Panc1 (cell line): ENCODE data around the gene CA12. TPM values are rescaled to one million over a fixed set of nuclear protein-coding genes. Genes with fewer than 3 reads are reported as not detected.

Experiments
- ATAC-seq: fragments of 200-7000 bp; cut with Tn5 transposase; 2 replicates; pipeline ENCODE4 v1.9.1; 2020; ENCODE audit warnings: mild to moderate bottlenecking, moderate library complexity
- BruUV-seq: library from RNA; stranded (reverse); fragments of 400-500 nt; replicated peaks from 2 replicates; lab custom pipeline; 2021; lab: Mats Ljungman, UMichigan
- CTCF ChIA-PET: fragments of 300-600 bp; sonication (Branson Sonifier 250); formaldehyde crosslinking; loops from one replicate; lab custom pipeline; 2022; ENCODE audit warnings: antibody characterized with exemption; lab: Charles Lee
- POLR2A ChIA-PET: fragments of 300-600 bp; sonication (Branson Sonifier 250); formaldehyde crosslinking; loops from one replicate; lab custom pipeline; 2022; ENCODE audit warnings: antibody characterized with exemption; lab: Charles Lee
- DNase-seq: peaks from one replicate; pipeline ENCODE4 v3.0.0-alpha.2; 2010; ENCODE audit warnings: low read depth, low spot score
- H3K27ac ChIP-seq: 2 replicates; pipeline ENCODE4 v1.5.1; 2011; ENCODE audit warnings: mild to moderate bottlenecking, low read length, inconsistent platforms
- H3K27me3 ChIP-seq: fragments of 200-500 bp; sonication (Bioruptor generic); 2 replicates; pipeline ENCODE4 v1.6.0; 2014; ENCODE audit warnings: low read length, inconsistent platforms; ENCODE audit not compliant: control insufficient read depth, insufficient read depth
- H3K36me3 ChIP-seq: fragments of 200-500 bp; sonication (Bioruptor generic); 2 replicates; pipeline ENCODE4 v1.5.1; 2014; ENCODE audit warnings: inconsistent platforms, mild to moderate bottlenecking, low read length, moderate library complexity; ENCODE audit not compliant: control insufficient read depth, insufficient read depth
- H3K4me1 ChIP-seq: 2 replicates; pipeline ENCODE4 v1.5.1; 2011; ENCODE audit warnings: inconsistent platforms, mild to moderate bottlenecking, low read length, moderate library complexity; ENCODE audit not compliant: control insufficient read depth, insufficient read depth
- H3K4me3 ChIP-seq, 2 experiments: 2 replicates each; pipeline ENCODE4 v1.5.1; 2011 to 2012; ENCODE audit warnings: low read depth in 2 of 2, low read length in 2 of 2, mild to moderate bottlenecking in 2 of 2, inconsistent platforms in 1 of 2, moderate library complexity in 1 of 2
- H3K9me3 ChIP-seq: fragments of 200-500 bp; sonication (Bioruptor generic); 2 replicates; pipeline ENCODE4 v1.5.1; 2014; ENCODE audit warnings: low read depth, mild to moderate bottlenecking, inconsistent platforms, low read length, moderate library complexity; ENCODE audit not compliant: control insufficient read depth, insufficient read depth
- POLR2AphosphoS5 ChIP-seq: IDR thresholded peaks from 2 replicates; pipeline ENCODE4 v1.6.1; 2012; ENCODE audit warnings: mild to moderate bottlenecking, low read depth, low read length, moderate library complexity
- SIN3A ChIP-seq: IDR thresholded peaks from 2 replicates; pipeline ENCODE4 v1.6.1; 2012; ENCODE audit warnings: low read depth, mild to moderate bottlenecking, low read length, moderate library complexity, borderline replicate concordance; ENCODE audit not compliant: insufficient read depth
- TCF7L2 ChIP-seq: IDR thresholded peaks from 2 replicates; pipeline ENCODE4 v1.6.1; 2011; ENCODE audit warnings: mild to moderate bottlenecking, low read depth, low read length, inconsistent platforms
- in situ Hi-C: cut with HindIII; loops from 2 replicates; pipeline ENCODE4 v1.10.0; 2016; ENCODE audit warnings: low sequenced_read_pairs, low pct_unique_long_range_greater_than_20kb
- intact Hi-C: fragments of 100-400 bp; cut with micrococcal nuclease; formaldehyde crosslinking; loops from one replicate; pipeline ENCODE4 v1.10.0; 2022; ENCODE audit not compliant: unreplicated experiment
- total RNA-seq: library from RNA; stranded (reverse); gene quantifications from one replicate; pipeline ENCODE4 v1.2.1, GENCODE V29; 2021; ENCODE audit not compliant: unreplicated experiment
- TF ChIP-seq, protein P1 (sequence below): fragments of 450-650 bp; IDR thresholded peaks from 2 replicates; pipeline ENCODE4 v1.5.1; 2017; ENCODE audit warnings: mild to moderate bottlenecking
- TF ChIP-seq, protein P2 (sequence below), 2 experiments: IDR thresholded peaks; 2 replicates each; pipeline ENCODE4 v1.6.1; 2011 to 2012; ENCODE audit warnings: low read depth in 2 of 2, control low read depth in 1 of 2, low read length in 1 of 2, mild to moderate bottlenecking in 1 of 2, moderate library complexity in 1 of 2; ENCODE audit not compliant: insufficient read depth in 1 of 2

CA12 gene
- total RNA-seq, 1 experiment from 2014 or later: 0.74 TPM

DNA sequence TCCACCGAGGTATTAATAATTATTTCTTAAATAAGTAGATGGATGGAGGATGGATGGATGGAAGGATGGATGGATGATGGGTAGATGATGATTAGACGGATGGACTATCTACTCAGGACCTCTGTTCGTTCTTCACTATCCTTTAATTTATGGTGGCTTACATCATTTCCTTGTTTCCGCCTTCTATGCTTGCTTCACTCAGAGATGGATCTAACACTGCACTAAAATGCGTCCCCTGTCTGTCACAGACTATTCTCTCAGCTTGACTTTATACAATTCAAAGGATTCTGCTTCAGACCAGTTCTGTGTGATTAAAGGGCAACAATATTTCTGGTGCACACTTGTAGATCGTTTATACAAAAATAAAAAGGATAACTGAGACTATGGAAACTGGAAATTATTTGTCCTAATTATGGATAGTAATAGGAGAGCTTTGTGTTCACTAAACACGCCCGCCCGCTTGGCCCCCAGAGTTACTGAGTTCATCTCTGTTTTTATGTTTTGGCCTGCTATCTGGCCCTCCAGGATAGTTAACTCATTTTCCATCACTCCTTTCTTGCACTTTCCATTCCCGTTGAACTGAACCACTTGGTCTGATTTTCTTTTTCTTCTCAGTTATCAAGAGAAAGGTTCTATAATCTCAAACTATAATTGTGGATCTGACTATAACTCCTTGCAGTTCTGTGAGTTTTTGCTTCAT is 41.4 kb upstream of the CA12 start:
- no TSS peak for BruUV-seq
- Histone ChIP-seq H3K27me3 (no peaks in the 10 kb centered on the region), H3K36me3 (no peaks in the 10 kb centered on the region), H3K4me3 (no peak overlapping the region), H3K27ac (no peak overlapping the region), H3K9me3 (no peaks in the 10 kb centered on the region), H3K4me1 (no peaks in the 10 kb centered on the region)
- POLR2A ChIA-PET: no interaction called here
- CTCF ChIA-PET: interaction anchor here (1.0 kb wide), 1 partner anchor 15 kb away, joined by 6 read pairs; no protein-coding TSS in a partner anchor
- TF ChIP-seq, protein P1, sequence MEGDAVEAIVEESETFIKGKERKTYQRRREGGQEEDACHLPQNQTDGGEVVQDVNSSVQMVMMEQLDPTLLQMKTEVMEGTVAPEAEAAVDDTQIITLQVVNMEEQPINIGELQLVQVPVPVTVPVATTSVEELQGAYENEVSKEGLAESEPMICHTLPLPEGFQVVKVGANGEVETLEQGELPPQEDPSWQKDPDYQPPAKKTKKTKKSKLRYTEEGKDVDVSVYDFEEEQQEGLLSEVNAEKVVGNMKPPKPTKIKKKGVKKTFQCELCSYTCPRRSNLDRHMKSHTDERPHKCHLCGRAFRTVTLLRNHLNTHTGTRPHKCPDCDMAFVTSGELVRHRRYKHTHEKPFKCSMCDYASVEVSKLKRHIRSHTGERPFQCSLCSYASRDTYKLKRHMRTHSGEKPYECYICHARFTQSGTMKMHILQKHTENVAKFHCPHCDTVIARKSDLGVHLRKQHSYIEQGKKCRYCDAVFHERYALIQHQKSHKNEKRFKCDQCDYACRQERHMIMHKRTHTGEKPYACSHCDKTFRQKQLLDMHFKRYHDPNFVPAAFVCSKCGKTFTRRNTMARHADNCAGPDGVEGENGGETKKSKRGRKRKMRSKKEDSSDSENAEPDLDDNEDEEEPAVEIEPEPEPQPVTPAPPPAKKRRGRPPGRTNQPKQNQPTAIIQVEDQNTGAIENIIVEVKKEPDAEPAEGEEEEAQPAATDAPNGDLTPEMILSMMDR: no peak
- TF ChIP-seq SIN3A: no peak
- no peak for TF ChIP-seq POLR2AphosphoS5
- TF ChIP-seq TCF7L2: no peak
- TF ChIP-seq, protein P2, sequence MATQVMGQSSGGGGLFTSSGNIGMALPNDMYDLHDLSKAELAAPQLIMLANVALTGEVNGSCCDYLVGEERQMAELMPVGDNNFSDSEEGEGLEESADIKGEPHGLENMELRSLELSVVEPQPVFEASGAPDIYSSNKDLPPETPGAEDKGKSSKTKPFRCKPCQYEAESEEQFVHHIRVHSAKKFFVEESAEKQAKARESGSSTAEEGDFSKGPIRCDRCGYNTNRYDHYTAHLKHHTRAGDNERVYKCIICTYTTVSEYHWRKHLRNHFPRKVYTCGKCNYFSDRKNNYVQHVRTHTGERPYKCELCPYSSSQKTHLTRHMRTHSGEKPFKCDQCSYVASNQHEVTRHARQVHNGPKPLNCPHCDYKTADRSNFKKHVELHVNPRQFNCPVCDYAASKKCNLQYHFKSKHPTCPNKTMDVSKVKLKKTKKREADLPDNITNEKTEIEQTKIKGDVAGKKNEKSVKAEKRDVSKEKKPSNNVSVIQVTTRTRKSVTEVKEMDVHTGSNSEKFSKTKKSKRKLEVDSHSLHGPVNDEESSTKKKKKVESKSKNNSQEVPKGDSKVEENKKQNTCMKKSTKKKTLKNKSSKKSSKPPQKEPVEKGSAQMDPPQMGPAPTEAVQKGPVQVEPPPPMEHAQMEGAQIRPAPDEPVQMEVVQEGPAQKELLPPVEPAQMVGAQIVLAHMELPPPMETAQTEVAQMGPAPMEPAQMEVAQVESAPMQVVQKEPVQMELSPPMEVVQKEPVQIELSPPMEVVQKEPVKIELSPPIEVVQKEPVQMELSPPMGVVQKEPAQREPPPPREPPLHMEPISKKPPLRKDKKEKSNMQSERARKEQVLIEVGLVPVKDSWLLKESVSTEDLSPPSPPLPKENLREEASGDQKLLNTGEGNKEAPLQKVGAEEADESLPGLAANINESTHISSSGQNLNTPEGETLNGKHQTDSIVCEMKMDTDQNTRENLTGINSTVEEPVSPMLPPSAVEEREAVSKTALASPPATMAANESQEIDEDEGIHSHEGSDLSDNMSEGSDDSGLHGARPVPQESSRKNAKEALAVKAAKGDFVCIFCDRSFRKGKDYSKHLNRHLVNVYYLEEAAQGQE (IDR thresholded peaks at IDR 0.05; ENCODE audit: insufficient read depth in 1 of 2, low read depth in 2 of 2, low read length in 1 of 2): no peak
- no peak for DNase-seq
- in situ Hi-C loops (no loop called here), intact Hi-C loops (no loop called here)
- ATAC-seq: no peak

DNA sequence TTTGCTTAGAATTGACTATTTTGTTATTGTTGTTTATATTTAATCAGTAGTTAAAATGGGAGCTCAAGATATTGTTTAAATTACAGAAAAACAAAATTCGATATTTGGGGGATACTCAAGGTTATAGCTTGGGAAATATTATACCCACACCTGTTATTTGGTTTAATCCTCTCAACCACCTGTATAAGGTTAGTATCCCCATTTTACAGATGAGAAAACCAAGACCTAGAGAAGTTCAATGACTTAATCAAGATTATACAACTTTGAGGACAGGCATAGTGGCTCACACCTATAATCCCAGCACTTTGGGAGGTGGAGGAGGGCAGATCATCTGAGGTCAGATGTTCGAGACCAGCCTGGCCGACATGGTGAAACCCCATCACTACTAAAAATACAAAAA is 39.8 kb upstream of the CA12 start:
- CTCF ChIA-PET: no interaction called here
- TF ChIP-seq, protein P1: no peak
- no peak for TF ChIP-seq SIN3A
- TF ChIP-seq POLR2AphosphoS5: no peak
- no peak for TF ChIP-seq TCF7L2
- TF ChIP-seq, protein P2 (IDR thresholded peaks at IDR 0.05; ENCODE audit: insufficient read depth in 1 of 2, low read depth in 2 of 2, low read length in 1 of 2): no peak
- no peaks in the 10 kb centered on the region for H3K9me3 ChIP-seq
- no TSS peak for BruUV-seq
- no peaks in the 10 kb centered on the region for H3K36me3 ChIP-seq
- H3K27ac ChIP-seq: no peak overlapping the region
- no peak for DNase-seq
- POLR2A ChIA-PET: no interaction called here
- H3K4me3 ChIP-seq: no peak overlapping the region
- no peaks in the 10 kb centered on the region for H3K4me1 ChIP-seq
- H3K27me3 ChIP-seq: no peaks in the 10 kb centered on the region
- ATAC-seq: no peak
- in situ Hi-C loops (no loop called here), intact Hi-C loops (no loop called here)
